ENCODE measurements around the gene SLC9C2.
"Not testable (repeated sequence)": the region's sequence is repeated elsewhere in the genome, so short reads cannot be mapped to it uniquely, and the experiment has no call there.

SLC9C2 gene

GRCh38 chr1:173572201-173572873 lies 30.5 kb downstream of the SLC9C2 start:
- no peaks in the 10 kb centered on the region for H3K9me3 ChIP-seq (ENCODE audit: control insufficient read depth, insufficient read depth, low read length)
- no peaks in the 10 kb centered on the region for H3K4me1 ChIP-seq (ENCODE audit: control insufficient read depth, insufficient read depth, low read length)
- no peak overlapping the region for H3K9ac ChIP-seq (ENCODE audit: low read depth, low read length)
- H3K4me3 ChIP-seq (ENCODE audit: low read depth, low read length), result no peak overlapping the region
- no peaks in the 10 kb centered on the region for H3K36me3 ChIP-seq (ENCODE audit: control insufficient read depth, insufficient read depth, low read length)
- H3K27me3 ChIP-seq (ENCODE audit: control insufficient read depth, insufficient read depth, low read length), result no peaks in the 10 kb centered on the region

- no peaks in the 10 kb centered on the region for H3K9me3 ChIP-seq (ENCODE audit: control insufficient read depth, insufficient read depth, low read length)
- no peak overlapping the region for H3K4me3 ChIP-seq (ENCODE audit: low read depth, low read length)
- no peaks in the 10 kb centered on the region for H3K27me3 ChIP-seq (ENCODE audit: control insufficient read depth, insufficient read depth, low read length)
- H3K36me3 ChIP-seq (ENCODE audit: control insufficient read depth, insufficient read depth, low read length), result no peaks in the 10 kb centered on the region
- H3K4me1 ChIP-seq (ENCODE audit: control insufficient read depth, insufficient read depth, low read length), result no peaks in the 10 kb centered on the region
- H3K9ac ChIP-seq (ENCODE audit: low read depth, low read length), result no peak overlapping the region
Measured at GRCh38 chr1:173570370-173571007, 32.4 kb downstream of the SLC9C2 start.

GRCh38 chr1:173568483-173568882 lies 34.4 kb downstream of the SLC9C2 start:
- Histone ChIP-seq H3K4me1 (ENCODE audit: control insufficient read depth, insufficient read depth, low read length) (no peaks in the 10 kb centered on the region), H3K9me3 (ENCODE audit: control insufficient read depth, insufficient read depth, low read length) (no peaks in the 10 kb centered on the region), H3K36me3 (ENCODE audit: control insufficient read depth, insufficient read depth, low read length) (no peaks in the 10 kb centered on the region), H3K9ac (ENCODE audit: low read depth, low read length) (no peak overlapping the region), H3K27me3 (ENCODE audit: control insufficient read depth, insufficient read depth, low read length) (no peaks in the 10 kb centered on the region), H3K4me3 (ENCODE audit: low read depth, low read length) (no peak overlapping the region)

- H3K27me3 ChIP-seq (ENCODE audit: control insufficient read depth, insufficient read depth, low read length); H3K4me3 ChIP-seq (ENCODE audit: low read depth, low read length); H3K4me1 ChIP-seq (ENCODE audit: control insufficient read depth, insufficient read depth, low read length); H3K9me3 ChIP-seq (ENCODE audit: control insufficient read depth, insufficient read depth, low read length); H3K36me3 ChIP-seq (ENCODE audit: control insufficient read depth, insufficient read depth, low read length); H3K9ac ChIP-seq (ENCODE audit: low read depth, low read length): not testable (repeated sequence)
Measured at GRCh38 chr1:173563846-173564245, 39.0 kb downstream of the SLC9C2 start.

GRCh38 chr1:173562813-173563212 lies 40.1 kb downstream of the SLC9C2 start:
- no peak overlapping the region for H3K9ac ChIP-seq (ENCODE audit: low read depth, low read length)
- no peaks in the 10 kb centered on the region for H3K9me3 ChIP-seq (ENCODE audit: control insufficient read depth, insufficient read depth, low read length)
- no peak overlapping the region for H3K4me3 ChIP-seq (ENCODE audit: low read depth, low read length)
- no peaks in the 10 kb centered on the region for H3K36me3 ChIP-seq (ENCODE audit: control insufficient read depth, insufficient read depth, low read length)
- H3K27me3 ChIP-seq (ENCODE audit: control insufficient read depth, insufficient read depth, low read length), result no peaks in the 10 kb centered on the region
- no peaks in the 10 kb centered on the region for H3K4me1 ChIP-seq (ENCODE audit: control insufficient read depth, insufficient read depth, low read length)

GRCh38 chr1:173561263-173561662 lies 41.6 kb downstream of the SLC9C2 start:
- Histone ChIP-seq H3K9me3 (ENCODE audit: control insufficient read depth, insufficient read depth, low read length) (no peaks in the 10 kb centered on the region), H3K27me3 (ENCODE audit: control insufficient read depth, insufficient read depth, low read length) (no peaks in the 10 kb centered on the region), H3K9ac (ENCODE audit: low read depth, low read length) (no peak overlapping the region), H3K4me3 (ENCODE audit: low read depth, low read length) (no peak overlapping the region), H3K36me3 (ENCODE audit: control insufficient read depth, insufficient read depth, low read length) (no peaks in the 10 kb centered on the region), H3K4me1 (ENCODE audit: control insufficient read depth, insufficient read depth, low read length) (no peaks in the 10 kb centered on the region)

- H3K9me3 ChIP-seq (ENCODE audit: control insufficient read depth, insufficient read depth, low read length), result no peaks in the 10 kb centered on the region
- no peaks in the 10 kb centered on the region for H3K36me3 ChIP-seq (ENCODE audit: control insufficient read depth, insufficient read depth, low read length)
- no peaks in the 10 kb centered on the region for H3K4me1 ChIP-seq (ENCODE audit: control insufficient read depth, insufficient read depth, low read length)
- H3K4me3 ChIP-seq (ENCODE audit: low read depth, low read length), result no peak overlapping the region
- no peak overlapping the region for H3K9ac ChIP-seq (ENCODE audit: low read depth, low read length)
- no peaks in the 10 kb centered on the region for H3K27me3 ChIP-seq (ENCODE audit: control insufficient read depth, insufficient read depth, low read length)
Measured at GRCh38 chr1:173560285-173560880, 42.5 kb downstream of the SLC9C2 start.

GRCh38 chr1:173555651-173556305 lies 47.1 kb downstream of the SLC9C2 start:
- H3K4me1 ChIP-seq (ENCODE audit: control insufficient read depth, insufficient read depth, low read length), result no peaks in the 10 kb centered on the region
- H3K36me3 ChIP-seq (ENCODE audit: control insufficient read depth, insufficient read depth, low read length), result no peaks in the 10 kb centered on the region
- no peak overlapping the region for H3K9ac ChIP-seq (ENCODE audit: low read depth, low read length)
- no peaks in the 10 kb centered on the region for H3K9me3 ChIP-seq (ENCODE audit: control insufficient read depth, insufficient read depth, low read length)
- no peak overlapping the region for H3K4me3 ChIP-seq (ENCODE audit: low read depth, low read length)
- H3K27me3 ChIP-seq (ENCODE audit: control insufficient read depth, insufficient read depth, low read length), result no peaks in the 10 kb centered on the region

GRCh38 chr1:173554541-173555250 lies 48.2 kb downstream of the SLC9C2 start:
- Histone ChIP-seq H3K4me3 (ENCODE audit: low read depth, low read length) (no peak overlapping the region), H3K9ac (ENCODE audit: low read depth, low read length) (no peak overlapping the region), H3K4me1 (ENCODE audit: control insufficient read depth, insufficient read depth, low read length) (no peaks in the 10 kb centered on the region), H3K27me3 (ENCODE audit: control insufficient read depth, insufficient read depth, low read length) (no peaks in the 10 kb centered on the region), H3K36me3 (ENCODE audit: control insufficient read depth, insufficient read depth, low read length) (no peaks in the 10 kb centered on the region), H3K9me3 (ENCODE audit: control insufficient read depth, insufficient read depth, low read length) (no peaks in the 10 kb centered on the region)

GRCh38 chr1:173554089-173554488 lies 48.8 kb downstream of the SLC9C2 start:
- Histone ChIP-seq H3K27me3 (ENCODE audit: control insufficient read depth, insufficient read depth, low read length) (no peaks in the 10 kb centered on the region), H3K9ac (ENCODE audit: low read depth, low read length) (no peak overlapping the region), H3K36me3 (ENCODE audit: control insufficient read depth, insufficient read depth, low read length) (no peaks in the 10 kb centered on the region), H3K4me3 (ENCODE audit: low read depth, low read length) (no peak overlapping the region), H3K9me3 (ENCODE audit: control insufficient read depth, insufficient read depth, low read length) (no peaks in the 10 kb centered on the region), H3K4me1 (ENCODE audit: control insufficient read depth, insufficient read depth, low read length) (peaks cover under 1% of the 10 kb centered on the region)

GRCh38 chr1:173553312-173553711 lies 49.6 kb downstream of the SLC9C2 start:
- Histone ChIP-seq H3K36me3 (ENCODE audit: control insufficient read depth, insufficient read depth, low read length) (no peaks in the 10 kb centered on the region), H3K4me1 (ENCODE audit: control insufficient read depth, insufficient read depth, low read length) (peaks cover 3% of the 10 kb centered on the region), H3K9ac (ENCODE audit: low read depth, low read length) (no peak overlapping the region), H3K9me3 (ENCODE audit: control insufficient read depth, insufficient read depth, low read length) (no peaks in the 10 kb centered on the region), H3K4me3 (ENCODE audit: low read depth, low read length) (no peak overlapping the region), H3K27me3 (ENCODE audit: control insufficient read depth, insufficient read depth, low read length) (no peaks in the 10 kb centered on the region)

All from iPS-15b (cell line).